WTC11 (cell line): ENCODE results near the gene XBP1. TPM values are rescaled to one million over a fixed set of nuclear protein-coding genes. Genes with fewer than 3 reads are reported as not detected.

Source experiments
- ATAC-seq: fragments of 200-7000 bp; cut with Tn5 transposase; 2 replicates; pipeline ENCODE4 v1.10.0; 2021; ENCODE audit warnings: mild to moderate bottlenecking, moderate library complexity
- CTCF ChIA-PET: fragments of 300-600 bp; sonication (Branson Sonifier 250); formaldehyde crosslinking; loops from one replicate; lab custom pipeline; 2021; ENCODE audit warnings: antibody characterized with exemption; lab: Charles Lee
- POLR2A ChIA-PET: fragments of 350-600 bp; sonication (Branson Sonifier 250); formaldehyde crosslinking; loops from one replicate; lab custom pipeline; 2021; ENCODE audit warnings: antibody characterized with exemption; lab: Charles Lee
- DNase-seq: peaks from one replicate; pipeline ENCODE4 v3.0.0; 2021; ENCODE audit warnings: low spot score
- H3K27ac Mint-ChIP-seq: 2 replicates; pipeline ENCODE4 v1.8.0; 2021; ENCODE audit warnings: mixed read lengths
- H3K27me3 Mint-ChIP-seq: 2 replicates; pipeline ENCODE4 v1.8.0; 2021; ENCODE audit warnings: low read depth, mild to moderate bottlenecking, moderate library complexity, mixed read lengths
- H3K36me3 Mint-ChIP-seq: 2 replicates; pipeline ENCODE4 v1.8.0; 2021; ENCODE audit warnings: mixed read lengths
- H3K4me1 Mint-ChIP-seq: 2 replicates; pipeline ENCODE4 v1.8.0; 2022; ENCODE audit warnings: mixed read lengths
- H3K4me3 Mint-ChIP-seq: 2 replicates; pipeline ENCODE4 v1.8.0; 2021; ENCODE audit warnings: mild to moderate bottlenecking, moderate library complexity, mixed read lengths
- H3K9me3 Mint-ChIP-seq: 2 replicates; pipeline ENCODE4 v1.8.0; 2021; ENCODE audit warnings: mixed read lengths
- ATF2 ChIP-seq: sonication (generic); formaldehyde crosslinking; IDR thresholded peaks from 2 replicates; pipeline ENCODE4 v1.8.1; 2022; ENCODE audit warnings: low read depth, missing genetic modification reagents, borderline replicate concordance
- CBFB ChIP-seq: sonication (generic); formaldehyde crosslinking; IDR thresholded peaks from 2 replicates; pipeline ENCODE4 v1.8.1; 2022; ENCODE audit warnings: mild to moderate bottlenecking, low read depth, missing genetic modification reagents
- CTCF ChIP-seq: fragments of 200-600 bp; IDR thresholded peaks from 2 replicates; pipeline ENCODE4 v1.8.0; 2022; ENCODE audit warnings: antibody characterized with exemption
- ESRRA ChIP-seq: sonication (generic); formaldehyde crosslinking; IDR thresholded peaks from 2 replicates; pipeline ENCODE4 v1.8.1; 2022; ENCODE audit warnings: mild to moderate bottlenecking, missing genetic modification reagents, borderline replicate concordance
- MAX ChIP-seq: sonication (generic); formaldehyde crosslinking; IDR thresholded peaks from 2 replicates; pipeline ENCODE4 v1.8.0; 2022; ENCODE audit warnings: mild to moderate bottlenecking, missing genetic modification reagents
- SOX15 ChIP-seq: fragments of 250-450 bp; sonication (Bioruptor Pico); IDR thresholded peaks from 2 replicates; pipeline ENCODE4 v1.9.0; 2021; ENCODE audit warnings: mild to moderate bottlenecking
- STAT6 ChIP-seq: sonication (generic); formaldehyde crosslinking; conservative IDR thresholded peaks from 2 replicates; pipeline ENCODE4 v1.8.1; 2023; ENCODE audit warnings: mild to moderate bottlenecking, low read depth, missing genetic modification reagents, moderate library complexity
- ZNF281 ChIP-seq: sonication (generic); formaldehyde crosslinking; IDR thresholded peaks from 2 replicates; pipeline ENCODE4 v1.8.0; 2023; ENCODE audit warnings: mild to moderate bottlenecking, missing genetic modification reagents
- total RNA-seq: library from RNA; stranded (reverse); gene quantifications from 3 replicates; pipeline ENCODE4 v1.2.3, GENCODE V29; 2021

Gene XBP1
- total RNA-seq, 1 experiment from 2014 or later: 127 TPM

GRCh38 chr22:28801845-28802594, 1.7 kb upstream of the XBP1 start (continued):
- no peak for TF ChIP-seq STAT6 (CRISPR knock-in tag)
- TF ChIP-seq ESRRA (CRISPR knock-in tag): no peak
- no peak for TF ChIP-seq CBFB (CRISPR knock-in tag)
- no peak for TF ChIP-seq ZNF281 (CRISPR knock-in tag)
- no peak for TF ChIP-seq MAX (CRISPR knock-in tag)

GRCh38 chr22:28799606-28800307, 612 bp downstream of the XBP1 start:
- ChIA-PET POLR2A (interaction anchor here (0.5 to 2.6 kb wide), 12 partner anchors 9 to 827 kb away, joined by 3 to 9 read pairs (median 4); partner anchors contain the start of genes CCDC117, CHEK2 and HSCB), CTCF (interaction anchor here (0.8 to 1.4 kb wide), 5 partner anchors 28 to 446 kb away, joined by 3 to 7 read pairs (median 3); no protein-coding TSS in a partner anchor)
- no peaks in the 10 kb centered on the region for H3K27me3 Mint-ChIP-seq
- H3K4me1 Mint-ChIP-seq: peaks cover 29% of the 10 kb centered on the region
- H3K4me3 Mint-ChIP-seq: peak overlapping the region; percentile 80
- H3K27ac Mint-ChIP-seq: peak overlapping the region; percentile 95
- ATAC-seq (peak; percentile 33), DNase-seq (peak; percentile 47)
- H3K36me3 Mint-ChIP-seq: peaks cover 46% of the 10 kb centered on the region
- H3K9me3 Mint-ChIP-seq: no peaks in the 10 kb centered on the region
- TF ChIP-seq SOX15 (CRISPR knock-in tag): no peak
- TF ChIP-seq ESRRA (CRISPR knock-in tag): 0 out of 2 replicates have a peak, but pooled peaks have one; percentile 14
- TF ChIP-seq CTCF: no peak
- TF ChIP-seq ATF2 (CRISPR knock-in tag): no peak
- TF ChIP-seq, all 79 proteins: peak for 1
